Hepatocyte (in vitro differentiated cells): ENCODE data around the gene MDGA2.

ENCODE experiments used
- CTCF ChIP-seq: fragments of 200-600 bp; sonication (generic); IDR thresholded peaks from 2 replicates; pipeline ENCODE4 v1.5.1; 2016; ENCODE audit warnings: antibody characterized with exemption, mild to moderate bottlenecking; ENCODE audit not compliant: poor library complexity
- EZH2 ChIP-seq: fragments of 200-600 bp; sonication (generic); IDR thresholded peaks from 2 replicates; pipeline ENCODE4 v1.6.1; 2016; ENCODE audit warnings: antibody characterized with exemption, mild to moderate bottlenecking, borderline replicate concordance

GRCh38 chr14:47447076-47447475, 228.3 kb downstream of the MDGA2 start:
- no peak for TF ChIP-seq EZH2
- no peak for TF ChIP-seq CTCF
